SK-N-SH (cell line): Measurements from ENCODE around the gene CHCHD3.

Experiments
- CTCF ChIP-seq: fragments of 200-600 bp; sonication (generic); IDR thresholded peaks from 2 replicates; pipeline ENCODE4 v1.6.1; 2017; ENCODE audit warnings: antibody characterized with exemption, mild to moderate bottlenecking, moderate library complexity
- ELF1 ChIP-seq: IDR thresholded peaks from 2 replicates; pipeline ENCODE4 v1.4.0; 2012
- EP300 ChIP-seq, 2 experiments: IDR thresholded peaks; 2 replicates each; pipeline versions ENCODE4 v1.4.0 to v1.6.1; 2012; ENCODE audit warnings: borderline replicate concordance in 1 of 2, low read depth in 1 of 2, low read length in 1 of 2
- GABPA ChIP-seq: IDR thresholded peaks from 2 replicates; pipeline ENCODE4 v1.4.0; 2012; ENCODE audit warnings: low read depth, mild to moderate bottlenecking
- NRF1 ChIP-seq: IDR thresholded peaks from 2 replicates; pipeline ENCODE4 v1.6.1; 2012; ENCODE audit warnings: low read depth, mild to moderate bottlenecking, low read length
- POLR2AphosphoS5 ChIP-seq: IDR thresholded peaks from 2 replicates; pipeline ENCODE4 v1.6.1; 2012; ENCODE audit warnings: low read depth, low read length
- RCOR1 ChIP-seq: fragments of 150-350 bp; IDR thresholded peaks from 2 replicates; pipeline ENCODE4 v1.6.1; 2017; ENCODE audit warnings: antibody characterized with exemption, low read length
- RFX5 ChIP-seq: IDR thresholded peaks from 2 replicates; pipeline ENCODE4 v1.6.1; 2012; ENCODE audit warnings: mild to moderate bottlenecking, improper control_type of control experiment, low read length
- SMC3 ChIP-seq: IDR thresholded peaks from 2 replicates; pipeline ENCODE4 v1.6.1; 2012; ENCODE audit warnings: low read depth, low read length, improper control_type of control experiment
- TF ChIP-seq, protein P1 (sequence below): IDR thresholded peaks from 2 replicates; pipeline ENCODE4 v1.4.0; 2012; ENCODE audit warnings: low read depth
- TF ChIP-seq, protein P2 (sequence below): IDR thresholded peaks from 2 replicates; pipeline ENCODE4 v1.6.1; 2012; ENCODE audit warnings: mild to moderate bottlenecking, low read depth, low read length, moderate library complexity

GRCh38 chr7:133076142-133076541, 5.7 kb downstream of the CHCHD3 start:
- TF ChIP-seq CTCF (no peak), NRF1 (no peak), POLR2AphosphoS5 (no peak), SMC3 (no peak), EP300 (IDR thresholded peaks at IDR 0.05; ENCODE audit: borderline replicate concordance in 1 of 2, low read depth in 1 of 2, low read length in 1 of 2) (no peak), GABPA (no peak), RCOR1 (no peak), RFX5 (no peak), ELF1 (no peak)
- TF ChIP-seq, protein P1, sequence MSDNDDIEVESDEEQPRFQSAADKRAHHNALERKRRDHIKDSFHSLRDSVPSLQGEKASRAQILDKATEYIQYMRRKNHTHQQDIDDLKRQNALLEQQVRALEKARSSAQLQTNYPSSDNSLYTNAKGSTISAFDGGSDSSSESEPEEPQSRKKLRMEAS: no peak
- TF ChIP-seq, protein P2, sequence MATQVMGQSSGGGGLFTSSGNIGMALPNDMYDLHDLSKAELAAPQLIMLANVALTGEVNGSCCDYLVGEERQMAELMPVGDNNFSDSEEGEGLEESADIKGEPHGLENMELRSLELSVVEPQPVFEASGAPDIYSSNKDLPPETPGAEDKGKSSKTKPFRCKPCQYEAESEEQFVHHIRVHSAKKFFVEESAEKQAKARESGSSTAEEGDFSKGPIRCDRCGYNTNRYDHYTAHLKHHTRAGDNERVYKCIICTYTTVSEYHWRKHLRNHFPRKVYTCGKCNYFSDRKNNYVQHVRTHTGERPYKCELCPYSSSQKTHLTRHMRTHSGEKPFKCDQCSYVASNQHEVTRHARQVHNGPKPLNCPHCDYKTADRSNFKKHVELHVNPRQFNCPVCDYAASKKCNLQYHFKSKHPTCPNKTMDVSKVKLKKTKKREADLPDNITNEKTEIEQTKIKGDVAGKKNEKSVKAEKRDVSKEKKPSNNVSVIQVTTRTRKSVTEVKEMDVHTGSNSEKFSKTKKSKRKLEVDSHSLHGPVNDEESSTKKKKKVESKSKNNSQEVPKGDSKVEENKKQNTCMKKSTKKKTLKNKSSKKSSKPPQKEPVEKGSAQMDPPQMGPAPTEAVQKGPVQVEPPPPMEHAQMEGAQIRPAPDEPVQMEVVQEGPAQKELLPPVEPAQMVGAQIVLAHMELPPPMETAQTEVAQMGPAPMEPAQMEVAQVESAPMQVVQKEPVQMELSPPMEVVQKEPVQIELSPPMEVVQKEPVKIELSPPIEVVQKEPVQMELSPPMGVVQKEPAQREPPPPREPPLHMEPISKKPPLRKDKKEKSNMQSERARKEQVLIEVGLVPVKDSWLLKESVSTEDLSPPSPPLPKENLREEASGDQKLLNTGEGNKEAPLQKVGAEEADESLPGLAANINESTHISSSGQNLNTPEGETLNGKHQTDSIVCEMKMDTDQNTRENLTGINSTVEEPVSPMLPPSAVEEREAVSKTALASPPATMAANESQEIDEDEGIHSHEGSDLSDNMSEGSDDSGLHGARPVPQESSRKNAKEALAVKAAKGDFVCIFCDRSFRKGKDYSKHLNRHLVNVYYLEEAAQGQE: no peak
